Stimulated activated CD8-positive, alpha-beta memory T cell treated with anti-CD3 and anti-CD28 coated beads, Interleukin-12 subunit alpha, Interleukin-12 subunit beta, amount 100 ng/mL, for 24 hours (primary cell): ENCODE results near the gene CLASP1.

ENCODE experiments used
- DNase-seq: peaks from one replicate; pipeline ENCODE4 v3.0.0-alpha.2; 2020; ENCODE audit errors: extremely low read depth

The CLASP1 gene

GRCh38 chr2:121427187-121427689 lies 222.0 kb downstream of the CLASP1 start:
- no peak for DNase-seq

GRCh38 chr2:121420486-121420885 lies 228.8 kb downstream of the CLASP1 start:
- no peak for DNase-seq

- DNase-seq = no peak
Measured at GRCh38 chr2:121419081-121419699, 230.1 kb downstream of the CLASP1 start.

GRCh38 chr2:121418494-121419058 lies 230.7 kb downstream of the CLASP1 start:
- DNase-seq = no peak

- no peak for DNase-seq
Measured at GRCh38 chr2:121417826-121418225, 231.4 kb downstream of the CLASP1 start.

- DNase-seq = no peak
Measured at GRCh38 chr2:121415727-121416126, 233.5 kb downstream of the CLASP1 start.

- no peak for DNase-seq
Measured at GRCh38 chr2:121412349-121412748, 236.9 kb downstream of the CLASP1 start.

GRCh38 chr2:121409966-121410365 lies 239.3 kb downstream of the CLASP1 start:
- DNase-seq = no peak

GRCh38 chr2:121409388-121409787 lies 239.9 kb downstream of the CLASP1 start:
- no peak for DNase-seq

- no peak for DNase-seq
Measured at GRCh38 chr2:121408641-121409040, 240.6 kb downstream of the CLASP1 start.

GRCh38 chr2:121405233-121405632 lies 244.0 kb downstream of the CLASP1 start:
- DNase-seq = no peak

- no peak for DNase-seq
Measured at GRCh38 chr2:121400201-121400600, 249.1 kb downstream of the CLASP1 start.

GRCh38 chr2:121398853-121399252 lies 250.4 kb downstream of the CLASP1 start:
- no peak for DNase-seq

GRCh38 chr2:121390082-121390692 lies 259.1 kb downstream of the CLASP1 start:
- no peak for DNase-seq

- DNase-seq = no peak
Measured at GRCh38 chr2:121388371-121388770, 260.9 kb downstream of the CLASP1 start.

GRCh38 chr2:121387591-121388325 lies 261.5 kb downstream of the CLASP1 start:
- no peak for DNase-seq

GRCh38 chr2:121386707-121387106 lies 262.6 kb downstream of the CLASP1 start:
- DNase-seq = no peak

- DNase-seq = no peak
Measured at GRCh38 chr2:121386102-121386501, 263.2 kb downstream of the CLASP1 start.

GRCh38 chr2:121382744-121383143 lies 266.5 kb downstream of the CLASP1 start:
- no peak for DNase-seq

GRCh38 chr2:121377646-121378045 lies 271.6 kb downstream of the CLASP1 start:
- no peak for DNase-seq

GRCh38 chr2:121376535-121377250 lies 272.6 kb downstream of the CLASP1 start:
- DNase-seq = no peak

- DNase-seq = no peak
Measured at GRCh38 chr2:121375621-121376159, 273.6 kb downstream of the CLASP1 start.
